GM21447 (cell line): ENCODE results near the gene GLRA2.

Experiments used
- ATAC-seq: cut with Tn5 transposase; IDR thresholded peaks from one replicate; pipeline ENCODE4 v1.9.1; 2021; ENCODE audit not compliant: unreplicated experiment

GLRA2 gene

GRCh38 chrX:14697451-14697850 lies 168.1 kb downstream of the GLRA2 start:
- no peak for ATAC-seq

DNA sequence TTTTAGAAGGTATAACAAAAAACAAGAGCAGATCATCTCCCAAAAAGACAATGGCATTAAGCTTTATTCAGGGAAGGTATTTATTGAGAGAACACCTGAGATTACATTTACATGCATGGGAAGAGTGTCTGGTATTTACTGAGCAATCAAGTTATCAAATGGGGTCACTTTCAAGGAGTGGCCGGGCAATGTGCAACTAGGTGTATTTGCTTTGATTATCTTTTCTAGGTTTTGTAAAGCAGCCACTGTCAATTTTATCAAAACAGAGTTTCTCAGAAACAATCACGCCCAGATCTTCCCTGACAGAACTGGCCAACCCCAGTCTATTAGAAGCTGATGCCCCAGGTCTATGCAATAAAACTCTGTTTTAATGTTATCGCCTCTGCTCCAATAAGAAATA lies 169.5 kb downstream of the GLRA2 start:
- no peak for ATAC-seq

GRCh38 chrX:14700982-14701381 lies 171.6 kb downstream of the GLRA2 start:
- ATAC-seq = no peak

GRCh38 chrX:14702145-14702544 lies 172.8 kb downstream of the GLRA2 start:
- ATAC-seq = no peak

- ATAC-seq = no peak
Observed at GRCh38 chrX:14712096-14712495, 182.8 kb downstream of the GLRA2 start.

GRCh38 chrX:14717949-14718348 lies 188.6 kb downstream of the GLRA2 start:
- ATAC-seq = no peak

DNA sequence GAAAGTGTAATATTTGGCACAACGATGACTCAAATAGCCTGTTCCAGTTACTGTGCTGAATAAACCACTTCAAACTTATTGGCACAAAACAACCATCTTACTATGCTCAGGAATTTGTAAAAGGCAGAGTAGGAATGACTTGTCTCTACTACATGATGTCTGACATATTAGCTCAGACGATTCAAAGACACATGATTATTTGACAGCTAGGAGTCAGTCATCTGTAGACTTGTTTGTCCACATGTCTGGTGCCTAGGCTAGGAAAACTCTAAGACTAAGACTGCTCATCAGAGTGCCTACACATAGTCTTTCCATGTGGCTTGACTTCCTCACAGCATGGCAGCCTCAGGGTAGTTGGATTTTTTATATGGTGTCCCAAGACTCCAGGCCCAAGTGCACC lies 189.1 kb downstream of the GLRA2 start:
- ATAC-seq = no peak

DNA sequence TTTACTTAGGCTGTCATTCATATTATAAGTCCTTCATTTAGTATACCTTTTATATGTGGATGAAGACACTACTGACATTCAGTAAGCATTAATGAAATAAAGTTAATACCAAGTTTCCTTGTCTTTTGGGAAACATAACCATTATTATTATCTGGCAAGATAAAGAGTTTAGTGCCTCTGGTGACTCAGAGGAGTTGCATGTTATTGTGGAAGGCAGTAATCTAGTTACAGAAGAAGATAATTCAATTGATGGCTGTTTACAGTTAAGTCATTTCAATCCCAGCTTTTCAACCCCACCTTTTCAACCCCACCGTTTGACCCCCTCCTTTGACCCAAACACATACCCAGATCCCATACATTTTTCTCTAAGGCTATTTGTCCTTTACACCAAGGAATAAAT lies 199.7 kb downstream of the GLRA2 start:
- ATAC-seq = no peak

- no peak for ATAC-seq
Observed at GRCh38 chrX:14738643-14739042, 209.3 kb downstream of the GLRA2 start.

GRCh38 chrX:14753441-14753840 lies 224.1 kb downstream of the GLRA2 start:
- no peak for ATAC-seq

GRCh38 chrX:14758029-14758491 lies 228.7 kb downstream of the GLRA2 start:
- ATAC-seq = no peak

- no peak for ATAC-seq
Observed at GRCh38 chrX:14775416-14775815, 246.1 kb downstream of the GLRA2 start.

- ATAC-seq = no peak
Observed at GRCh38 chrX:14776901-14777300, 247.6 kb downstream of the GLRA2 start.

- no peak for ATAC-seq
Observed at GRCh38 chrX:14777525-14777924, 248.2 kb downstream of the GLRA2 start.

DNA sequence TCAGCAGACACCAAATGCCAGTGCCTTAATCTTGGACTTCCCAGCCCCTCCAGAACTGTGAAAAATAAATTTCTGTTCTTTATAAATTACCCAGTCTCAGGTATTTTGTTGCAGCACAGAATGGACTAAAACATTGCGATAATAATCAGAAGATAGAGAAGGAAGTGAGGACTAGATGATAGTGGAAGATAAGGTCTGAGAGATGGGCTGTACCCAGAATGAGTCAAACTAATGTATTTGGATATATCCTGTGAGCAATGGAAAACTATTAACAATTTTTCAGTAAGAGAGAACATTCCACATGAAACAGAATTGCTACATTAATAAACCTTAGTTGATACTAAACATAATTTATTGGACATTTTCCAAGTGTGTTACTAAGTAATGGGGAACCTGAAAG lies 250.2 kb downstream of the GLRA2 start:
- ATAC-seq = no peak
